Suprapubic skin (tissue), 4 donors: ENCODE data around the gene UBE2G1. TPM values are rescaled to one million over a fixed set of nuclear protein-coding genes. Genes with fewer than 3 reads are reported as not detected.

Source experiments
- DNase-seq, 2 donors: peaks; one replicate each; pipeline ENCODE4 v3.0.0-alpha.2; 2019; ENCODE audit warnings: low spot score in 2 of 2
- H3K27ac ChIP-seq: fragments of 200-600 bp; sonication (generic); one replicate; pipeline ENCODE4 v1.5.1; 2019
- H3K27me3 ChIP-seq: fragments of 200-600 bp; sonication (generic); one replicate; pipeline ENCODE4 v1.5.1; 2019
- H3K36me3 ChIP-seq: fragments of 200-600 bp; sonication (generic); one replicate; pipeline ENCODE4 v1.5.1; 2019
- H3K4me1 ChIP-seq: fragments of 200-600 bp; sonication (generic); one replicate; pipeline ENCODE4 v1.5.1; 2019
- H3K4me3 ChIP-seq: fragments of 200-600 bp; sonication (generic); one replicate; pipeline ENCODE4 v1.5.1; 2019; ENCODE audit warnings: mild to moderate bottlenecking
- H3K9me3 ChIP-seq: fragments of 200-600 bp; sonication (generic); one replicate; pipeline ENCODE4 v1.5.1; 2019
- CTCF ChIP-seq, 2 donors: fragments of 200-600 bp in 1 of 2; fragments of 450-650 bp in 1 of 2; sonication (generic) in 1 of 2; IDR thresholded peaks; one replicate each; pipeline ENCODE4 v1.5.1; 2016 to 2019; ENCODE audit warnings: antibody characterized with exemption in 2 of 2, mild to moderate bottlenecking in 1 of 2, moderate library complexity in 1 of 2
- EP300 ChIP-seq: sonication (generic); formaldehyde crosslinking; IDR thresholded peaks from one replicate; pipeline ENCODE4 v1.6.1; 2017; ENCODE audit warnings: antibody characterized with exemption
- POLR2A ChIP-seq, 2 donors: fragments of 450-650 bp; IDR thresholded peaks; one replicate each; pipeline ENCODE4 v1.6.1; 2017; ENCODE audit warnings: antibody characterized with exemption in 2 of 2, mild to moderate bottlenecking in 2 of 2, moderate library complexity in 2 of 2
- POLR2AphosphoS5 ChIP-seq, 3 donors: sonication (generic); formaldehyde crosslinking; IDR thresholded peaks; one replicate each; pipeline ENCODE4 v1.6.1; 2017; ENCODE audit warnings: antibody characterized with exemption in 3 of 3
- WGBS: methylation state at CpG from one replicate; pipeline ENCODE4 v1.1.5; 2018; 5-methylcytosine and 5-hydroxymethylcytosine counted together
- total RNA-seq, 4 donors: library from RNA; depleted of rRNA; stranded (reverse); fragments of >200 nt; gene quantifications; one replicate each; pipeline ENCODE4 v1.1.0, GENCODE V29; 2016

The UBE2G1 gene
- total RNA-seq, 4 donors from 2014 or later, result 53.4 to 75.4 (median 67.4) TPM

DNA sequence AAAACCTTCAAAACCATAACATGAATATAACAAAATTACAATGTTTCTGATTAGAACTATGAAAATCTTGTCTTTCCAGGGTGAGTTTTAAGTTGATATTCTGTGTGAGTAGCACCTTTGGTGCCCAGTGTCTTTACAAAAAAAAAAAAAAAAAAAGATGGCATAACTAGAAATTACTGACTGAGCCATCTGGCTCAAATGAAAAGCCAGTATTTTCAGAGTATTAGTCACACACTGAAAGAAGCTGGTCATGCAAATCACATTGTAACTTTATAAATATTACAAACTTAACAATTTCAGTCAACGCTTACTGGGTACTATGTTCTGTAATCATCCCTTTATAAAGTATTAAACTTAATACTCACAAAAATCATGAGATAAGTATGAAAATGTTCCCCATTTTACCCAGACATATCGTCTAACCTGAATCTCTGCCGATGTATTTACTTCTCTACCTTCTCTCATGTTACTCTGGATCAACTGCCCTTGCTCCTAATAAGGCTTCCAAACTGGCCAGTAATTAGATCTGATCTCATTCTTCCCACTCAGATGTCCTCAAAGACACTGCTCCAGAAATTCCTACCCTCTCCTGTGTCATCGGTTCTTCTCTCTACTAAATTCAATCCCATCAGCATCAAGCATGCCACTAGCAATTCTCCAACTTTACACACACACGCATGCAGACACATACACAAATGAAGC is 25.4 kb downstream of the UBE2G1 start:
- H3K27ac ChIP-seq, result no peak overlapping the region
- no peaks in the 10 kb centered on the region for H3K27me3 ChIP-seq
- no peaks in the 10 kb centered on the region for H3K9me3 ChIP-seq
- no peak for DNase-seq
- H3K36me3 ChIP-seq, result no peaks in the 10 kb centered on the region
- H3K4me3 ChIP-seq, result no peak overlapping the region
- peaks cover 39% of the 10 kb centered on the region for H3K4me1 ChIP-seq
- TF ChIP-seq POLR2AphosphoS5 (IDR thresholded peaks at IDR 0.05) (no peak), POLR2A (IDR thresholded peaks at IDR 0.05) (no peak), EP300 (no peak), CTCF (IDR thresholded peaks at IDR 0.05) (no peak)
- 46% methylated on average over 5 of the region's 5 CpGs for WGBS

GRCh38 chr17:4334776-4335584 is 31.5 kb downstream of the UBE2G1 start:
- H3K4me3 ChIP-seq, result no peak overlapping the region
- H3K9me3 ChIP-seq, result no peaks in the 10 kb centered on the region
- peaks cover 32% of the 10 kb centered on the region for H3K4me1 ChIP-seq
- H3K27me3 ChIP-seq, result no peaks in the 10 kb centered on the region
- H3K36me3 ChIP-seq, result no peaks in the 10 kb centered on the region
- TF ChIP-seq POLR2A (IDR thresholded peaks at IDR 0.05) (no peak), CTCF (IDR thresholded peaks at IDR 0.05) (no peak), EP300 (no peak), POLR2AphosphoS5 (IDR thresholded peaks at IDR 0.05) (no peak)
- no peak overlapping the region for H3K27ac ChIP-seq
- 46% methylated on average over 5 of the region's 5 CpGs for WGBS
- no peak for DNase-seq

- TF ChIP-seq EP300 (no peak), POLR2A (IDR thresholded peaks at IDR 0.05) (no peak), POLR2AphosphoS5 (IDR thresholded peaks at IDR 0.05) (no peak), CTCF (IDR thresholded peaks at IDR 0.05) (no peak)
- Histone ChIP-seq H3K4me3 (no peak overlapping the region), H3K36me3 (no peaks in the 10 kb centered on the region), H3K9me3 (no peaks in the 10 kb centered on the region), H3K27ac (no peak overlapping the region), H3K27me3 (no peaks in the 10 kb centered on the region), H3K4me1 (peaks cover 39% of the 10 kb centered on the region)
- 81% methylated on average over 6 of the region's 6 CpGs for WGBS
- no peak for DNase-seq
These were observed 32.1 kb downstream of the UBE2G1 start for GRCh38 chr17:4334332-4334731.

DNA sequence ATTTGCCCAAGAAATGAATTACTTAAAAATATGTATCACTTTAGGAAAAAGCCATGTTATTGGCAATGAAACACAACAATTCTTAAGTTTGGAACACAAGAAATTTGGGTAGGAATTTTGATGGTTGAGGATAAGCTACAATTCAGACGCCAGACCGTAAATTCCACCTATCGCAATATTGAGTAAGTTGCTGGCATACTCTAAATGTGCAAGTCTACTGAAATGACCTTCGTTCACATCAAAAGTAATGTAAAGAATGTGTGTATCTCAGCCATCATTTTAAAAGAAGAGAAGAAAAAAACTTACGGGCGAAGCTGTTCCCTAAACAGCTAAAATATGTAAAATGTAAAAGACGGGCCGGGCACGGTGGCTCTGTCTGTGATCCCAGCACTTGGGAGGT is 33.4 kb downstream of the UBE2G1 start:
- Histone ChIP-seq H3K27me3 (no peaks in the 10 kb centered on the region), H3K9me3 (no peaks in the 10 kb centered on the region), H3K27ac (no peak overlapping the region), H3K4me1 (peaks cover 40% of the 10 kb centered on the region), H3K36me3 (no peaks in the 10 kb centered on the region), H3K4me3 (no peak overlapping the region)
- DNase-seq, result no peak
- 85% methylated on average over 9 of the region's 9 CpGs for WGBS
- TF ChIP-seq EP300, result no peak
- TF ChIP-seq POLR2AphosphoS5 (IDR thresholded peaks at IDR 0.05), result no peak
- TF ChIP-seq CTCF (IDR thresholded peaks at IDR 0.05), result no peak
- no peak for TF ChIP-seq POLR2A (IDR thresholded peaks at IDR 0.05)

DNA sequence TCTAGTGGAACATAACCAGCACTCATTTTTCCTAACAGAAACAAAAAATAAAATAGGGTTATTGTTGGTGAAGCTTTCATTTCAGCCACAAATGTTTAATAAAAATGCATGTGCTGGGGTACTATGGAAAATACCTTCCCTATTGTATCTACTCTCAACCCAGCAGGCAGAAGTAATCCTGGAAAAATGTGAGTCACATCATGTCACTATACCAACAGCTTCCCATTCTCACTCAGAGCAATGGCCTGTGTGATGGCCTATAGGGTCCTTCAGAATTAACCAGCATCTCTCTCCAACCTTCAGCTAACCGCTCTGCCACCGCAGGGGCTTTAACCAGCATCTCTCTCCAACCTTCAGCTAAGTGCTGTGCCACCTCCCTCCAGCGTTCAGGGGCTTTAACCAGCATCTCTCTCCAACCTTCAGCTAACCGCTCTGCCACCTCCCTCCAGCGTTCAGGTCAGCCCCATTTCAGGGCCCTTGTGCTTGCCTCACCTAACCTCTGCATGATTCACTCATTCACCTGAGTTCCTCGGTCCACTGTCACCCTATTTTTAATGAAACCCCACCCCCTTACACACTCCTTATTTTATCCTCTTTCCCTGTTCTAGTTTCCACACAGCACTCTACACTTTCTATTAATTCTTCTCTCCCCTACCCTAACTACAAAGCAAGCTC is 34.0 kb downstream of the UBE2G1 start:
- no peak for TF ChIP-seq EP300
- no peak for TF ChIP-seq POLR2A (IDR thresholded peaks at IDR 0.05)
- no peak for TF ChIP-seq CTCF (IDR thresholded peaks at IDR 0.05)
- no peak for TF ChIP-seq POLR2AphosphoS5 (IDR thresholded peaks at IDR 0.05)
- Histone ChIP-seq H3K27ac (no peak overlapping the region), H3K4me1 (peaks cover 46% of the 10 kb centered on the region), H3K27me3 (no peaks in the 10 kb centered on the region), H3K36me3 (no peaks in the 10 kb centered on the region), H3K9me3 (no peaks in the 10 kb centered on the region), H3K4me3 (no peak overlapping the region)
- DNase-seq, result no peak
- 72% methylated on average over 6 of the region's 6 CpGs for WGBS
